Measurements from ENCODE around the gene MYMK. TPM values are rescaled to one million over a fixed set of nuclear protein-coding genes. Genes with fewer than 3 reads are reported as not detected.

Gene MYMK
- total RNA-seq, 1 experiment from 2014 or later, result not detected

GRCh38 chr9:133485531-133486260 lies 39.1 kb downstream of the MYMK start:
- no peaks in the 10 kb centered on the region for H3K36me3 ChIP-seq (ENCODE audit: control insufficient read depth, insufficient read depth, low read length)
- no peaks in the 10 kb centered on the region for H3K27me3 ChIP-seq (replicated peaks; ENCODE audit: control insufficient read depth, insufficient read depth, low read length)
- ChIA-PET CTCF (interaction anchor here (0.6 to 3.2 kb wide), 11 partner anchors 12 to 463 kb away, joined by 3 to 18 read pairs (median 5); partner anchors contain the start of genes CACFD1, SURF1 and SURF2), POLR2A (no interaction called here)
- peaks cover 7% of the 10 kb centered on the region for H3K4me1 Mint-ChIP-seq (ENCODE audit: low read depth, unreplicated experiment)
- H3K9me3 Mint-ChIP-seq (ENCODE audit: unreplicated experiment), result no peaks in the 10 kb centered on the region
- intact Hi-C loops (cut with micrococcal nuclease; ENCODE audit: unreplicated experiment), result loop anchor here (1.0 to 5.0 kb wide), 4 partner anchors 29 to 298 kb away; no protein-coding TSS in a partner anchor
- no peak for DNase-seq
- H3K4me1 ChIP-seq, result peaks cover 11% of the 10 kb centered on the region; the same call in 1 of the 2 replicates
- peaks cover 3% of the 10 kb centered on the region for H3K27me3 Mint-ChIP-seq (ENCODE audit: insufficient read depth, unreplicated experiment)
- H3K27ac Mint-ChIP-seq (ENCODE audit: unreplicated experiment), result no peak overlapping the region
- no peaks in the 10 kb centered on the region for H3K9me3 ChIP-seq
- no peak overlapping the region for H3K4me3 Mint-ChIP-seq (ENCODE audit: unreplicated experiment)
- H3K36me3 Mint-ChIP-seq (ENCODE audit: insufficient read depth, unreplicated experiment), result no peaks in the 10 kb centered on the region
- no TSS peak for BruUV-seq (replicated peaks)
- no peak overlapping the region for H3K4me3 ChIP-seq (ENCODE audit: low read depth, low read length)
- TF ChIP-seq CTCF (IDR thresholded peaks at IDR 0.05; ENCODE audit: insufficient read depth in 1 of 2, low read depth in 1 of 2, low read length in 1 of 2, severe bottlenecking in 1 of 2, unreplicated experiment in 1 of 2), result no peak

- Mint-ChIP-seq H3K9me3 (ENCODE audit: unreplicated experiment) (no peaks in the 10 kb centered on the region), H3K27me3 (ENCODE audit: insufficient read depth, unreplicated experiment) (peaks cover 3% of the 10 kb centered on the region), H3K4me3 (ENCODE audit: unreplicated experiment) (no peak overlapping the region), H3K36me3 (ENCODE audit: insufficient read depth, unreplicated experiment) (no peaks in the 10 kb centered on the region), H3K4me1 (ENCODE audit: low read depth, unreplicated experiment) (peaks cover 11% of the 10 kb centered on the region), H3K27ac (ENCODE audit: unreplicated experiment) (no peak overlapping the region)
- no peak for TF ChIP-seq CTCF (IDR thresholded peaks at IDR 0.05; ENCODE audit: insufficient read depth in 1 of 2, low read depth in 1 of 2, low read length in 1 of 2, severe bottlenecking in 1 of 2, unreplicated experiment in 1 of 2)
- intact Hi-C loops (cut with micrococcal nuclease; ENCODE audit: unreplicated experiment), result loop anchor here (5.0 kb wide), 1 partner anchor 298 kb away; no protein-coding TSS in a partner anchor
- Histone ChIP-seq H3K9me3 (no peaks in the 10 kb centered on the region), H3K36me3 (ENCODE audit: control insufficient read depth, insufficient read depth, low read length) (no peaks in the 10 kb centered on the region), H3K4me1 (peaks cover 11% of the 10 kb centered on the region; the same call in 1 of the 2 replicates), H3K27me3 (replicated peaks; ENCODE audit: control insufficient read depth, insufficient read depth, low read length) (no peaks in the 10 kb centered on the region), H3K4me3 (ENCODE audit: low read depth, low read length) (no peak overlapping the region)
- BruUV-seq (replicated peaks), result no TSS peak
- CTCF ChIA-PET, result interaction anchor here (0.6 to 3.2 kb wide), 4 partner anchors 14 to 130 kb away, joined by 3 to 11 read pairs (median 4); partner anchors contain the start of genes CACFD1, SURF1 and SURF2
- no peak for DNase-seq
- POLR2A ChIA-PET, result no interaction called here
Measured at GRCh38 chr9:133484671-133485437, 39.9 kb downstream of the MYMK start.

- peaks cover 3% of the 10 kb centered on the region for H3K27me3 Mint-ChIP-seq (ENCODE audit: insufficient read depth, unreplicated experiment)
- Histone ChIP-seq H3K36me3 (ENCODE audit: control insufficient read depth, insufficient read depth, low read length) (no peaks in the 10 kb centered on the region), H3K9me3 (no peaks in the 10 kb centered on the region), H3K27me3 (replicated peaks; ENCODE audit: control insufficient read depth, insufficient read depth, low read length) (no peaks in the 10 kb centered on the region), H3K4me1 (peaks cover 12% of the 10 kb centered on the region; the same call in 1 of the 2 replicates), H3K4me3 (ENCODE audit: low read depth, low read length) (no peak overlapping the region)
- POLR2A ChIA-PET, result no interaction called here
- peaks cover 13% of the 10 kb centered on the region for H3K4me1 Mint-ChIP-seq (ENCODE audit: low read depth, unreplicated experiment)
- no peaks in the 10 kb centered on the region for H3K36me3 Mint-ChIP-seq (ENCODE audit: insufficient read depth, unreplicated experiment)
- no peak overlapping the region for H3K27ac Mint-ChIP-seq (ENCODE audit: unreplicated experiment)
- H3K4me3 Mint-ChIP-seq (ENCODE audit: unreplicated experiment), result no peak overlapping the region
- DNase-seq, result no peak
- no peak for TF ChIP-seq CTCF (IDR thresholded peaks at IDR 0.05; ENCODE audit: insufficient read depth in 1 of 2, low read depth in 1 of 2, low read length in 1 of 2, severe bottlenecking in 1 of 2, unreplicated experiment in 1 of 2)
- no TSS peak for BruUV-seq (replicated peaks)
- intact Hi-C loops (cut with micrococcal nuclease; ENCODE audit: unreplicated experiment), result no loop called here
- no peaks in the 10 kb centered on the region for H3K9me3 Mint-ChIP-seq (ENCODE audit: unreplicated experiment)
- CTCF ChIA-PET, result interaction anchor here (3.2 kb wide), 1 partner anchor 24 kb away, joined by 11 read pairs; the partner anchor contains the start of gene CACFD1
Measured at GRCh38 chr9:133483611-133484010, 41.1 kb downstream of the MYMK start.
